Esophagus muscularis mucosa (tissue), 4 donors: ENCODE results near the gene PLEKHM3. TPM values are rescaled to one million over a fixed set of nuclear protein-coding genes. Genes with fewer than 3 reads are reported as not detected.

ENCODE experiments used
- DNase-seq: peaks from one replicate; pipeline ENCODE4 v3.0.0-alpha.2; 2017; ENCODE audit errors: extremely low spot score
- H3K27ac ChIP-seq, 4 donors: fragments of 200-600 bp; sonication (generic); replicated peaks in 1 of 4; 1 replicate in 3 of 4; 2 replicates in 1 of 4; pipeline ENCODE4 v1.5.1; 2016 to 2019; ENCODE audit warnings: mild to moderate bottlenecking in 1 of 4
- H3K27me3 ChIP-seq, 4 donors: fragments of 200-600 bp; sonication (generic); one replicate each; pipeline versions ENCODE4 v1.5.1 to v1.6.0; 2016 to 2019
- H3K36me3 ChIP-seq, 4 donors: fragments of 200-600 bp; sonication (generic); one replicate each; pipeline ENCODE4 v1.5.1; 2016 to 2019
- H3K4me1 ChIP-seq, 4 donors: fragments of 200-600 bp; sonication (generic); one replicate each; pipeline ENCODE4 v1.5.1; 2016 to 2019
- H3K4me3 ChIP-seq, 4 donors: fragments of 200-600 bp; sonication (generic); 1 replicate in 2 of 4; 2 replicates in 2 of 4; pipeline ENCODE4 v1.5.1; 2016 to 2019; ENCODE audit warnings: mild to moderate bottlenecking in 4 of 4, moderate library complexity in 1 of 4
- H3K9me3 ChIP-seq, 4 donors: fragments of 200-600 bp; sonication (generic); 1 replicate in 3 of 4; 2 replicates in 1 of 4; pipeline ENCODE4 v1.5.1; 2016 to 2019
- CTCF ChIP-seq, 3 experiments: fragments of 200-600 bp in 2 of 3; fragments of 450-650 bp in 1 of 3; sonication (generic) in 2 of 3; IDR thresholded peaks; one replicate each; pipeline ENCODE4 v1.5.1; 2017 to 2019; ENCODE audit warnings: antibody characterized with exemption in 3 of 3, mild to moderate bottlenecking in 2 of 3, moderate library complexity in 1 of 3
- EP300 ChIP-seq: sonication (generic); formaldehyde crosslinking; IDR thresholded peaks from one replicate; pipeline ENCODE4 v1.6.1; 2017; ENCODE audit warnings: antibody characterized with exemption
- POLR2A ChIP-seq: fragments of 450-650 bp; IDR thresholded peaks from one replicate; pipeline ENCODE4 v1.6.1; 2017; ENCODE audit warnings: antibody characterized with exemption, moderate library complexity, mild to moderate bottlenecking, low read depth
- POLR2AphosphoS5 ChIP-seq, 2 donors: sonication (generic); formaldehyde crosslinking; IDR thresholded peaks; one replicate each; pipeline ENCODE4 v1.6.1; 2017; ENCODE audit warnings: antibody characterized with exemption in 2 of 2
- WGBS: methylation state at CpG from one replicate; pipeline ENCODE4 v1.1.5; 2018; 5-methylcytosine and 5-hydroxymethylcytosine counted together
- intact Hi-C: fragments of 100-400 bp; cut with DNase I; formaldehyde crosslinking; loops from one replicate; pipeline ENCODE4 v1.15.1; 2023
- total RNA-seq, 4 donors: library from RNA; depleted of rRNA; stranded (reverse); fragments of >200 nt; gene quantifications; one replicate each; pipeline versions ENCODE4 v1.1.0 to v1.2.1, GENCODE V29; 2016

The PLEKHM3 gene
- total RNA-seq, 4 donors from 2014 or later: 24.8 to 34.5 (median 31.1) TPM

DNA sequence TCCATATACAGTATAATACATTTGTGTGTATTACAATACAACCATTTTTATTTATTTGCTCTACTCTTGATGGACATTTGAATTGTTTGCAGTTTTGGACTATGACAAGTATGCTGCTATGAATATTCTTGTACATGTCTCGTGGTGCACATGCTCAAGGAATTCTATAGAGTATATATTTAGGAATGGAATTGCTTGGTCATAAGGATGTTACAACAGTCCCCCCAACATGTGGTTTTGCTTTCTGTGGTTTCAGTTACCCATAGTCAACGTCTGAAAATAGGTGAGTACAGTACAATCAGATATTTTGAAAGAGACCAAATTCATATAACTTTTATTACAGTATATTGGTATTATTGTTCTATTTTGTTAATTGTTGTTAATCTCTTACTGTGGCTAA lies 24.1 kb upstream of the PLEKHM3 start:
- Histone ChIP-seq H3K4me1 (no peaks in the 10 kb centered on the region), H3K9me3 (no peaks in the 10 kb centered on the region), H3K27me3 (no peaks in the 10 kb centered on the region), H3K27ac (no peak overlapping the region), H3K36me3 (no peaks in the 10 kb centered on the region), H3K4me3 (no peak overlapping the region)
- no peak for DNase-seq
- no peak for TF ChIP-seq CTCF (IDR thresholded peaks at IDR 0.05)
- TF ChIP-seq POLR2AphosphoS5 (IDR thresholded peaks at IDR 0.05): no peak
- no peak for TF ChIP-seq EP300
- TF ChIP-seq POLR2A: no peak
- intact Hi-C loops: no loop called here
- WGBS: 73% methylated on average over 2 of the region's 2 CpGs

- Histone ChIP-seq H3K4me1 (no peaks in the 10 kb centered on the region), H3K4me3 (no peak overlapping the region), H3K27ac (no peak overlapping the region), H3K9me3 (no peaks in the 10 kb centered on the region), H3K27me3 (no peaks in the 10 kb centered on the region), H3K36me3 (no peaks in the 10 kb centered on the region)
- 80% methylated on average over 4 of the region's 4 CpGs for WGBS
- DNase-seq: no peak
- intact Hi-C loops: no loop called here
- TF ChIP-seq EP300: no peak
- TF ChIP-seq POLR2AphosphoS5 (IDR thresholded peaks at IDR 0.05): no peak
- no peak for TF ChIP-seq CTCF (IDR thresholded peaks at IDR 0.05)
- TF ChIP-seq POLR2A: no peak
Observed at GRCh38 chr2:208049006-208049405, 23.7 kb upstream of the PLEKHM3 start.

DNA sequence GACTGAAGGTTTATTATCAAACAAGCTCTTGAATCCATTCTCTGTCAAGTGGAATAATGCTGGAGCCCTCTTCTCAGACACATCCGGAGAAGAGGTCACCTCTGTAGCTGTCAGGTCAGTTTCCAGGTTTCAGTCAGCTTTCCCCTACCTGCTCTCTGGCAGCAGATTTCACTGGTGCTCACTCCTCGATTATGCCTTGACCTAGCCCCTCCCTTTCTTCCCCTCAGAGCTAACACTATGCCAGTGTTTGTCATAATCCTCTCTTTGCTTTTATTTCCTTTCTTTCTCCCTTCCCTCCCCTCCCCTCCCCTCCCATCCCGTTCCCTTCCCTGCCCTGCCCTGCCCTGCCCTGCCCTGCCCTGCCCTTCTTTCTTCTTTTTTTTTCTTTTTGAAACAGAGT lies 22.5 kb upstream of the PLEKHM3 start:
- intact Hi-C loops: no loop called here
- no peak for TF ChIP-seq POLR2AphosphoS5 (IDR thresholded peaks at IDR 0.05)
- no peak for TF ChIP-seq EP300
- no peak for TF ChIP-seq CTCF (IDR thresholded peaks at IDR 0.05)
- no peak for TF ChIP-seq POLR2A

GRCh38 chr2:208046686-208047085 lies 21.4 kb upstream of the PLEKHM3 start:
- Histone ChIP-seq H3K4me3 (no peak overlapping the region), H3K9me3 (no peaks in the 10 kb centered on the region), H3K4me1 (no peaks in the 10 kb centered on the region), H3K27me3 (no peaks in the 10 kb centered on the region), H3K36me3 (no peaks in the 10 kb centered on the region), H3K27ac (no peak overlapping the region)
- intact Hi-C loops: no loop called here
- WGBS: 92% methylated on average over 4 of the region's 4 CpGs
- DNase-seq: no peak
- TF ChIP-seq POLR2AphosphoS5 (IDR thresholded peaks at IDR 0.05) (no peak), CTCF (IDR thresholded peaks at IDR 0.05) (no peak), POLR2A (no peak), EP300 (no peak)

More for the DNA sequence above, 22.5 kb upstream of the PLEKHM3 start:
- no peak for DNase-seq
- no peaks in the 10 kb centered on the region for H3K4me1 ChIP-seq
- H3K9me3 ChIP-seq: no peaks in the 10 kb centered on the region
- no peak overlapping the region for H3K4me3 ChIP-seq
- whole genome bisulfite sequencing: 40% methylated on average over 3 of the region's 3 CpGs
- no peak overlapping the region for H3K27ac ChIP-seq
- no peaks in the 10 kb centered on the region for H3K27me3 ChIP-seq
- no peaks in the 10 kb centered on the region for H3K36me3 ChIP-seq

DNA sequence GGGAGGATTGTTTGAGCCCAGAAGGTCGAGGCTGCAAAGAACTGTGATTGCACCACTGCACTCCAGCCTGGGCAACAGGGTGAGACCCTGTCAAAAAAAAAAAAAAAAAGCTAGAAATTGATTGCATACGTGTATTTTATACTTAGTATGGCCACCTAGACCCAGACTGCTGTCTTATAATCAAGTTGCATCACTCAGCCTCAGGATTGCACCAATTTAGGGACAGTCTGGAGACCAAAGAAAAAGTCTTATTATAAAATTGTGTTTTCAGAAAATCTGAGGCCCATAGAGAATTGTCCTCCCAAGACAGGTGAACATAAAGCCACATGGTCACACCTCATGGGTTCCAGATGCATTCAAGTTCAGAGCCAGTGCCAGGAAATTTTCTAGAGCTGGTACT lies 17.1 kb upstream of the PLEKHM3 start:
- DNase-seq: no peak
- TF ChIP-seq POLR2A: no peak
- no peak for TF ChIP-seq CTCF (IDR thresholded peaks at IDR 0.05)
- Histone ChIP-seq H3K4me1 (no peaks in the 10 kb centered on the region), H3K9me3 (no peaks in the 10 kb centered on the region), H3K36me3 (no peaks in the 10 kb centered on the region), H3K27me3 (no peaks in the 10 kb centered on the region), H3K4me3 (no peak overlapping the region), H3K27ac (no peak overlapping the region)
- 89% methylated on average over 2 of the region's 2 CpGs for WGBS
- intact Hi-C loops: loop anchor here (5.0 kb wide), 1 partner anchor 295 kb away; no protein-coding TSS in a partner anchor
